Stomach (tissue), 9 donors: ENCODE measurements around the gene ZNF497. TPM values are rescaled to one million over a fixed set of nuclear protein-coding genes. Genes with fewer than 3 reads are reported as not detected.

ENCODE experiments used
- DNase-seq, 2 donors: peaks; one replicate each; pipeline versions ENCODE4 v3.0.0 to v3.0.0-alpha.2; 2013 to 2019
- H3K27ac ChIP-seq, 5 donors: fragments of 200-600 bp in 4 of 5; sonication (generic) in 4 of 5; one replicate each; pipeline ENCODE4 v1.5.1; 2013 to 2019; ENCODE audit warnings: mild to moderate bottlenecking in 1 of 5, moderate library complexity in 1 of 5
- H3K27me3 ChIP-seq, 3 donors: fragments of 200-600 bp; sonication (generic); one replicate each; pipeline ENCODE4 v1.5.1; 2017 to 2019; ENCODE audit warnings: mixed run types in 1 of 3
- H3K36me3 ChIP-seq, 4 donors: fragments of 200-600 bp; sonication (generic); 1 replicate in 3 of 4; 2 replicates in 1 of 4; pipeline ENCODE4 v1.5.1; 2016 to 2019
- H3K4me1 ChIP-seq, 4 donors: fragments of 200-600 bp; sonication (generic); one replicate each; pipeline ENCODE4 v1.5.1; 2016 to 2019
- H3K4me3 ChIP-seq, 4 donors: fragments of 200-600 bp; sonication (generic) in 3 of 4; one replicate each; pipeline ENCODE4 v1.5.1; 2016 to 2019; ENCODE audit warnings: mild to moderate bottlenecking in 1 of 4
- H3K9me3 ChIP-seq, 4 donors: fragments of 200-600 bp; sonication (generic); one replicate each; pipeline ENCODE4 v1.5.1; 2016 to 2019
- CTCF ChIP-seq, 7 experiments: fragments of 450-650 bp in 4 of 7; fragments of 200-600 bp in 3 of 7; sonication (generic) in 3 of 7; IDR thresholded peaks; one replicate each; pipeline ENCODE4 v1.5.1; 2016 to 2019; ENCODE audit warnings: antibody characterized with exemption in 7 of 7, control low read depth in 2 of 7, mild to moderate bottlenecking in 1 of 7
- EP300 ChIP-seq: sonication (generic); formaldehyde crosslinking; IDR thresholded peaks from one replicate; pipeline ENCODE4 v1.6.1; 2017; ENCODE audit warnings: antibody characterized with exemption
- POLR2A ChIP-seq, 4 donors: fragments of 450-650 bp; IDR thresholded peaks; one replicate each; pipeline ENCODE4 v1.6.1; 2016; ENCODE audit warnings: antibody characterized with exemption in 4 of 4, control low read depth in 2 of 4, mild to moderate bottlenecking in 1 of 4, moderate library complexity in 1 of 4
- POLR2AphosphoS5 ChIP-seq, 3 donors: sonication (generic); formaldehyde crosslinking; IDR thresholded peaks; one replicate each; pipeline ENCODE4 v1.6.1; 2016; ENCODE audit warnings: antibody characterized with exemption in 3 of 3
- WGBS, 5 donors: extraction: QIAGEN DNeasy Blood & Tissue Kit in 3 of 5; methylation state at CpG; one replicate each; pipeline versions ENCODE4 v1.1.5 to v1.1.7; 2013 to 2018; 5-methylcytosine and 5-hydroxymethylcytosine counted together
- intact Hi-C: fragments of 100-400 bp; cut with DNase I; formaldehyde crosslinking; loops from one replicate; pipeline ENCODE4 v1.15.1; 2023; ENCODE audit warnings: low total_unique reads
- polyA plus RNA-seq, 3 donors: library from polyadenylated mRNA; stranded (reverse); fragments of 200-250 nt; gene quantifications; one replicate each; pipeline ENCODE4 v1.2.3, GENCODE V29; 2013
- total RNA-seq, 5 donors: library from RNA; depleted of rRNA; stranded (reverse); fragments of >200 nt; gene quantifications; one replicate each; pipeline versions ENCODE4 v1.1.0 to v1.2.3, GENCODE V29; 2014 to 2016
- donor health status: healthy with polysubstance abuse.
- donor health status: Bipolar disorder and iron deficiency.
- donor health status: healthy.

The ZNF497 gene
- total and polyA plus RNA-seq, 8 donors: 0.12 to 12.3 (median 1.0) TPM; not detected in 1

GRCh38 chr19:58330458-58330857, 32.1 kb downstream of the ZNF497 start:
- 43 to 82% (median 57%) methylated on average over 4 of the region's 4 CpGs for WGBS, 5 donors
- H3K4me1 ChIP-seq: peaks cover 14 to 33% (median 28%) of the 10 kb centered on the region in 4 donors
- DNase-seq: peak; percentile 31 to 79
- intact Hi-C loops: no loop called here
- peaks cover 6 to 14% (median 12%) of the 10 kb centered on the region in 4 donors for H3K36me3 ChIP-seq
- H3K27me3 ChIP-seq: no peaks in the 10 kb centered on the region
- no peak overlapping the region for H3K4me3 ChIP-seq
- H3K9me3 ChIP-seq: no peaks in the 10 kb centered on the region
- TF ChIP-seq POLR2A (IDR thresholded peaks at IDR 0.05) (no peak), POLR2AphosphoS5 (IDR thresholded peaks at IDR 0.05) (peak in 2 of 3 donors; percentile 59 to 68)
- peak overlapping the region in 4 of 5 donors; percentile 32 to 68 (median 49) for H3K27ac ChIP-seq

GRCh38 chr19:58328999-58329398, 33.6 kb downstream of the ZNF497 start:
- intact Hi-C loops: no loop called here
- H3K27ac ChIP-seq: no peak overlapping the region
- H3K4me1 ChIP-seq: peaks cover 14 to 39% (median 32%) of the 10 kb centered on the region in 4 donors
- H3K27me3 ChIP-seq: no peaks in the 10 kb centered on the region
- no peaks in the 10 kb centered on the region for H3K36me3 ChIP-seq
- 67 to 81% (median 71%) methylated on average over 10 of the region's 10 CpGs for WGBS, 5 donors
- DNase-seq: peak in 1 of 2 donors; percentile 24
- no peak overlapping the region for H3K4me3 ChIP-seq
- H3K9me3 ChIP-seq: no peaks in the 10 kb centered on the region
- TF ChIP-seq EP300 (no peak), CTCF (IDR thresholded peaks at IDR 0.05) (no peak), POLR2A (IDR thresholded peaks at IDR 0.05) (no peak), POLR2AphosphoS5 (IDR thresholded peaks at IDR 0.05) (no peak)

- H3K27ac ChIP-seq: peak within 1 kb of the TSS; percentile 87 to 99 (median 92)
- H3K9me3 ChIP-seq: no peaks in the 10 kb centered on the region
- intact Hi-C loops: no loop called here
- WGBS, 5 donors: 0 to 1% (median 0%) methylated on average over 31 to 62 of the region's 62 CpGs
- H3K4me3 ChIP-seq: peak within 1 kb of the TSS; percentile 57 to 79 (median 67)
- H3K27me3 ChIP-seq: no peaks in the 10 kb centered on the region
- peaks cover 0 to 10% (median 6%) of the 10 kb centered on the region in 4 donors for H3K36me3 ChIP-seq
- peak; percentile 97 to 99 for DNase-seq
- peaks cover 14 to 39% (median 32%) of the 10 kb centered on the region in 4 donors for H3K4me1 ChIP-seq
- TF ChIP-seq POLR2A (IDR thresholded peaks at IDR 0.05): no peak
- TF ChIP-seq CTCF (IDR thresholded peaks at IDR 0.05): peak in 1 of 7 experiments; percentile 30
- no peak for TF ChIP-seq EP300
- TF ChIP-seq POLR2AphosphoS5 (IDR thresholded peaks at IDR 0.05): peak; percentile 58 to 83 (median 71)
These were observed 35.4 kb downstream of the ZNF497 start, which contains the start of gene ZSCAN22 for GRCh38 chr19:58326914-58327726. TSS of gene ZSCAN22 (plus strand) at chr19:58326994. CDS start at chr19:58334803, 7,809 bp downstream.

GRCh38 chr19:58326501-58326913, 36.0 kb downstream of the ZNF497 start:
- peak in 1 of 4 donors; percentile 58 for TF ChIP-seq POLR2A (IDR thresholded peaks at IDR 0.05)
- no peak for TF ChIP-seq CTCF (IDR thresholded peaks at IDR 0.05)
- TF ChIP-seq POLR2AphosphoS5 (IDR thresholded peaks at IDR 0.05): no peak
- H3K27me3 ChIP-seq: no peaks in the 10 kb centered on the region
- no peak for DNase-seq
- peaks cover 14 to 39% (median 32%) of the 10 kb centered on the region in 4 donors for H3K4me1 ChIP-seq
- peaks cover 0 to 16% (median 12%) of the 10 kb centered on the region in 4 donors for H3K36me3 ChIP-seq
- WGBS, 5 donors: 1 to 4% (median 3%) methylated on average over 9 of the region's 9 CpGs
- H3K9me3 ChIP-seq: no peaks in the 10 kb centered on the region
- peak overlapping the region; percentile 80 to 93 (median 90) for H3K27ac ChIP-seq
- H3K4me3 ChIP-seq: peak overlapping the region; percentile 57 to 79 (median 67)
- intact Hi-C loops: no loop called here
